Karpas-422 (cell line): Measurements from ENCODE around the gene CDC6. TPM values are rescaled to one million over a fixed set of nuclear protein-coding genes. Genes with fewer than 3 reads are reported as not detected.

Experiments
- DNase-seq: peaks from one replicate; pipeline ENCODE4 v3.0.0-alpha.2; 2015
- H2AFZ ChIP-seq: fragments of 200-600 bp; sonication (generic); 2 replicates; pipeline ENCODE4 v1.6.1; 2014; ENCODE audit warnings: antibody characterized with exemption, low read length, mixed read lengths
- H3K27ac ChIP-seq: fragments of 200-600 bp; sonication (generic); 2 replicates; pipeline ENCODE4 v1.5.1; 2014; ENCODE audit warnings: mild to moderate bottlenecking, low read length, moderate library complexity
- H3K27me3 ChIP-seq: fragments of 200-600 bp; sonication (generic); 2 replicates; pipeline ENCODE4 v1.6.1; 2014; ENCODE audit warnings: low read length, mixed read lengths
- H3K36me3 ChIP-seq: fragments of 200-600 bp; sonication (generic); 2 replicates; pipeline ENCODE4 v1.6.1; 2014; ENCODE audit warnings: low read length, mixed read lengths; ENCODE audit not compliant: insufficient read depth
- H3K4me1 ChIP-seq: fragments of 200-600 bp; sonication (generic); 2 replicates; pipeline ENCODE4 v1.6.1; 2014; ENCODE audit warnings: mild to moderate bottlenecking, low read length, mixed read lengths
- H3K4me2 ChIP-seq: fragments of 200-600 bp; sonication (generic); 2 replicates; pipeline ENCODE4 v1.6.1; 2014; ENCODE audit warnings: low read length, low read depth, mild to moderate bottlenecking; ENCODE audit not compliant: poor library complexity, severe bottlenecking
- H3K4me3 ChIP-seq: fragments of 200-600 bp; sonication (generic); 2 replicates; pipeline ENCODE4 v1.5.1; 2014; ENCODE audit warnings: mild to moderate bottlenecking, antibody characterized with exemption, low read length, mixed read lengths
- H3K79me2 ChIP-seq: fragments of 200-600 bp; sonication (generic); 2 replicates; pipeline ENCODE4 v1.6.1; 2014; ENCODE audit warnings: mild to moderate bottlenecking, low read length, mixed read lengths
- H3K9ac ChIP-seq: fragments of 200-600 bp; sonication (generic); 2 replicates; pipeline ENCODE4 v1.6.0; 2014; ENCODE audit warnings: low read length
- H3K9me2 ChIP-seq: fragments of 200-600 bp; sonication (generic), shearing (Covaris generic); replicated peaks from 2 replicates; pipeline ENCODE4 v1.6.0; 2014; ENCODE audit warnings: mild to moderate bottlenecking, low read length, moderate library complexity; ENCODE audit not compliant: insufficient read depth
- H3K9me3 ChIP-seq: fragments of 300-700, 200-600 bp; sonication (generic); 2 replicates; pipeline ENCODE4 v1.6.1; 2014; ENCODE audit warnings: low read length, mixed read lengths
- H4K20me1 ChIP-seq: fragments of 200-600 bp; sonication (generic); 2 replicates; pipeline ENCODE4 v1.6.1; 2014; ENCODE audit warnings: mild to moderate bottlenecking, antibody characterized with exemption, low read length, low read depth; ENCODE audit not compliant: insufficient read depth
- total RNA-seq: library from RNA; depleted of rRNA; stranded (reverse); fragments of >200 nt; shearing (Covaris generic); gene quantifications from 2 replicates; pipeline ENCODE4 v1.2.3, GENCODE V29; 2014; ENCODE audit warnings: low replicate concordance

The CDC6 gene
- total RNA-seq, 1 experiment from 2014 or later: 16.4 TPM

DNA sequence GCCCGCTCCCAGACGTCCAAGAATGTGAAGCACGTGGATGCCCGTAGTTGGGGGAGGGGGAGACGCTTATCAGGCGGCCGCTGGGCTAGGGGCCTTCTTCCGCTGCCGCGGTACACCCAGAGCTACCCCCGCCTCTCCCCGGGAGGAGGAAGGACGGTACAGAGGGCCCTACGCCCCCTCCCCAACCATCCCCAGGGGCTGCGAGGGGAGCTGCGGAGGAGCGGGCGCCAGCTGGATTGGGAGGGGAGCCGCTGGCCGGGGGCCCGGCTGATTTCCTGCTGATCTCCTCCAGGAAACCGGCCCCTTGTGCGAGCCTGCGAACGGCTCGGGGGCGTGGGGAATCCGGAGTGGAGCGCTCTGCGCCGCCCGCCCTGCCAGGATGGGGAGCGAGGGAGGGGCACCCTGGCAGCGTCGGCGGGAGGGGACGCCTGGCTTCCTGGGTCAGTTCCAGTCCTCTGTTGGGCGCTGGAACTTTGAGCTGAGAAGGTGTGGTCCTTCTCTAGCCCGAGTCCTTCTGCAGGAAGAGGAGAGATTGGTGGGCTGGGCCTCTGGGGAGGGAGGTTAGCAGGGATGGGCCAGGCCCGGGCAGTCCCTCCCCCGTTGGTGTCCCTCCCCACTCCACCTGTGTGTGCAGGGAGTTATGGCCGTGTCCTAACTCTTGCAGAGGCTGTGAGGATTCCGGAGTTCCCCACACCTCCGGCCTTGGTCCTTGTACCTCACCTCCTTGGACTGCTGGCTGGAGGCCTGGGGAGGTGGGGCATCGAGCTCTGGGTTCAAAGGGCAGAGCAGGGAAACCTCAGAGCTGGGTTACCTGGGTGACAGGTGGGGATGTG lies 57.7 kb downstream of the CDC6 start:
- Histone ChIP-seq H3K4me3 (no peak overlapping the region), H2AFZ (no peak overlapping the region), H3K27ac (no peak overlapping the region), H3K79me2 (peaks cover 7% of the 10 kb centered on the region; the same call in 1 of the 2 replicates), H3K9me2 (no peaks in the 10 kb centered on the region), H3K4me1 (peaks cover 58% of the 10 kb centered on the region), H3K27me3 (no peaks in the 10 kb centered on the region), H3K36me3 (no peaks in the 10 kb centered on the region), H3K9ac (no peak overlapping the region), H3K9me3 (no peaks in the 10 kb centered on the region), H3K4me2 (no peak overlapping the region), H4K20me1 (peaks cover 22% of the 10 kb centered on the region; the same call in 1 of the 2 replicates)
- no peak for DNase-seq

DNA sequence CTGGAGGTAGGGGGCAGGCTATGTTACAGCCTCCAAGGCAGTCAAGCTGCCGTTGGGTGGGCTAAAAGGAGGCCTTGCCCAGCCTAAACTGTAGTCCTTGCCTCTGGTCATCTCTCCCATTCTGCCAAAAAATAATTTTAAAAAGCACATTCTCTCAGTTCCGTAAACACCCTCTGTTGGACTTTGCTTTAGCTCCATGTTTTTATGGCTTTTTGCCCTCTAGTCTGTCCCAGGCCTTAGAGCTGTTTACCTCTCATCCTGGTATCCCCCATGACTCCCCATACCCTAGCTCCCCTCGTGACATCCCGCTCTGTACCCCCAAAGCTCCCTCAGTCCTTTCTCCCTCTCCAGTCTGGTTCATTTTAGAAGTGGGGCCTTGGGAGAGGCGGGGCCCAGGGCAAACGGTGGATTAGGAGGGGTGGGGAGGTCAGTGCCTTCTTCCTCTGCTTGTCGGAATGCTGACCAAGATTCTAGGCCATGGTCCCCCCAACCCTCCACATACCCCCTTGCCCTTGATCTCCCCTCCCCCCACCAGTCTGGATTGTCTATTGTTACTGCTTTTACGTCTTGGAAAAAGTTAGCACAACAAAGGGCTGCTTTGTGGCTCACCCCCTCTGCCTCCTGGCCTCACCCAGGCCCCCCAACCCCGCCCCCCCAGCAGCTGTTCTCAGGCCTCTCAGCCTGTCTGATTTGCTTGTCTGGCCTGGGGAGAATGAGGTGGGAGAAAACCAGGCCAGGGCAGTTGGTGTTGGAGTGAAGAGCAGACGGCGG lies 58.5 kb downstream of the CDC6 start:
- Histone ChIP-seq H4K20me1 (peaks cover 22% of the 10 kb centered on the region; the same call in 1 of the 2 replicates), H3K4me2 (no peak overlapping the region), H3K9me2 (no peaks in the 10 kb centered on the region), H2AFZ (no peak overlapping the region), H3K36me3 (no peaks in the 10 kb centered on the region), H3K4me3 (no peak overlapping the region), H3K9me3 (no peaks in the 10 kb centered on the region), H3K27me3 (no peaks in the 10 kb centered on the region), H3K79me2 (peaks cover 7% of the 10 kb centered on the region; the same call in 1 of the 2 replicates), H3K4me1 (peaks cover 50% of the 10 kb centered on the region), H3K9ac (no peak overlapping the region), H3K27ac (no peak overlapping the region)
- no peak for DNase-seq

GRCh38 chr17:40346765-40347158 lies 59.1 kb downstream of the CDC6 start:
- Histone ChIP-seq H4K20me1 (peaks cover 22% of the 10 kb centered on the region; the same call in 1 of the 2 replicates), H3K9me3 (no peaks in the 10 kb centered on the region), H3K79me2 (peaks cover 7% of the 10 kb centered on the region; the same call in 1 of the 2 replicates), H2AFZ (no peak overlapping the region), H3K4me3 (no peak overlapping the region), H3K27me3 (no peaks in the 10 kb centered on the region), H3K9ac (no peak overlapping the region), H3K27ac (no peak overlapping the region), H3K9me2 (no peaks in the 10 kb centered on the region), H3K36me3 (no peaks in the 10 kb centered on the region), H3K4me1 (peaks cover 44% of the 10 kb centered on the region), H3K4me2 (no peak overlapping the region)
- DNase-seq: no peak

GRCh38 chr17:40347319-40348135 lies 59.8 kb downstream of the CDC6 start:
- H3K9me3 ChIP-seq: no peaks in the 10 kb centered on the region
- peaks cover 39% of the 10 kb centered on the region for H3K4me1 ChIP-seq
- H3K36me3 ChIP-seq: no peaks in the 10 kb centered on the region
- no peak for DNase-seq
- H3K9ac ChIP-seq: no peak overlapping the region
- H4K20me1 ChIP-seq: peaks cover 19% of the 10 kb centered on the region; the same call in 1 of the 2 replicates
- H2AFZ ChIP-seq: no peak overlapping the region
- no peak overlapping the region for H3K4me3 ChIP-seq
- peaks cover 7% of the 10 kb centered on the region; the same call in 1 of the 2 replicates for H3K79me2 ChIP-seq
- H3K9me2 ChIP-seq: no peaks in the 10 kb centered on the region
- no peak overlapping the region for H3K4me2 ChIP-seq
- H3K27me3 ChIP-seq: no peaks in the 10 kb centered on the region
- no peak overlapping the region for H3K27ac ChIP-seq

GRCh38 chr17:40348136-40348504 lies 60.4 kb downstream of the CDC6 start:
- no peak overlapping the region for H3K4me3 ChIP-seq
- no peak overlapping the region for H2AFZ ChIP-seq
- DNase-seq: no peak
- no peak overlapping the region for H3K4me2 ChIP-seq
- no peaks in the 10 kb centered on the region for H3K27me3 ChIP-seq
- peaks cover 13% of the 10 kb centered on the region; the same call in 1 of the 2 replicates for H4K20me1 ChIP-seq
- H3K9ac ChIP-seq: no peak overlapping the region
- peaks cover 7% of the 10 kb centered on the region; the same call in 1 of the 2 replicates for H3K79me2 ChIP-seq
- H3K9me2 ChIP-seq: no peaks in the 10 kb centered on the region
- H3K27ac ChIP-seq: no peak overlapping the region
- H3K4me1 ChIP-seq: peaks cover 39% of the 10 kb centered on the region
- H3K9me3 ChIP-seq: no peaks in the 10 kb centered on the region
- no peaks in the 10 kb centered on the region for H3K36me3 ChIP-seq

- Histone ChIP-seq H3K27me3 (no peaks in the 10 kb centered on the region), H4K20me1 (peaks cover 7% of the 10 kb centered on the region; the same call in 1 of the 2 replicates), H3K4me1 (peaks cover 34% of the 10 kb centered on the region), H3K9me3 (no peaks in the 10 kb centered on the region), H2AFZ (no peak overlapping the region), H3K4me3 (no peak overlapping the region), H3K4me2 (no peak overlapping the region), H3K36me3 (no peaks in the 10 kb centered on the region), H3K9ac (no peak overlapping the region), H3K9me2 (no peaks in the 10 kb centered on the region), H3K79me2 (peaks cover 7% of the 10 kb centered on the region; the same call in 1 of the 2 replicates), H3K27ac (no peak overlapping the region)
- no peak for DNase-seq
Observed at GRCh38 chr17:40348562-40349476, 61.1 kb downstream of the CDC6 start.

DNA sequence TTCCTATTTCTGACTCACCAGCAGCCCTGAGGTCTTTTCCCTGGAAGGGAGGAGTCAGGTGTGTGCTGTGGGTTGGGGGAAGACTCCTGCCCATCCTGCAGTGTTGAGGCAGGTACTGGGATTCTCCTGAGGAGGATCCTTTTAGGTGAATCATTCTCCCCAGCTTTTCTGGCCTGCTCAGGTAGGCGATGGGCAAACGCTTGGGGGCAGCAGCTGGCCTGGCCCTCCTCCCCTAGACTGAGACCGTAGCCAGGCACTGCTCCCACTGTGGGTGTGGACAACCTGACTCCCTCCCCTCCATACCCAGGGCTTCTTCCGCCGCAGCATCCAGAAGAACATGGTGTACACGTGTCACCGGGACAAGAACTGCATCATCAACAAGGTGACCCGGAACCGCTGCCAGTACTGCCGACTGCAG lies 61.8 kb downstream of the CDC6 start:
- no peaks in the 10 kb centered on the region for H3K9me3 ChIP-seq
- H3K79me2 ChIP-seq: peaks cover 2% of the 10 kb centered on the region; the same call in 1 of the 2 replicates
- no peaks in the 10 kb centered on the region for H3K9me2 ChIP-seq
- no peaks in the 10 kb centered on the region for H4K20me1 ChIP-seq
- H2AFZ ChIP-seq: no peak overlapping the region
- no peak for DNase-seq
- H3K4me3 ChIP-seq: no peak overlapping the region
- H3K9ac ChIP-seq: no peak overlapping the region
- H3K4me1 ChIP-seq: peaks cover 27% of the 10 kb centered on the region
- H3K27ac ChIP-seq: no peak overlapping the region
- H3K4me2 ChIP-seq: no peak overlapping the region
- no peaks in the 10 kb centered on the region for H3K36me3 ChIP-seq
- no peaks in the 10 kb centered on the region for H3K27me3 ChIP-seq
